A673 (cell line): ENCODE results near the gene ZNF341. TPM values are rescaled to one million over a fixed set of nuclear protein-coding genes. Genes with fewer than 3 reads are reported as not detected.

ENCODE experiments used
- BruUV-seq: library from RNA; stranded (reverse); fragments of 400-500 nt; replicated peaks from 2 replicates; lab custom pipeline; 2021; lab: Mats Ljungman, UMichigan
- CTCF ChIA-PET: fragments of 300-600 bp; sonication (Branson Sonifier 250); formaldehyde crosslinking; loops from one replicate; lab custom pipeline; 2022; ENCODE audit warnings: antibody characterized with exemption; lab: Charles Lee
- POLR2A ChIA-PET: fragments of 300-600 bp; sonication (Branson Sonifier 250); formaldehyde crosslinking; loops from one replicate; lab custom pipeline; 2022; ENCODE audit warnings: antibody characterized with exemption; ENCODE audit not compliant: low non-redundant PET; lab: Charles Lee
- DNase-seq: peaks from one replicate; pipeline ENCODE4 v3.0.0-alpha.2; 2015; ENCODE audit warnings: low spot score
- H3K27ac ChIP-seq: fragments of 200-600 bp; sonication (generic); 2 replicates; pipeline ENCODE4 v1.5.1; 2016; ENCODE audit warnings: mixed run types, low read depth, mild to moderate bottlenecking, mixed read lengths, antibody characterized with exemption, low read length; ENCODE audit not compliant: poor library complexity, severe bottlenecking
- H3K27me3 ChIP-seq: fragments of 200-600 bp; sonication (generic); replicated peaks from 2 replicates; pipeline ENCODE4 v1.6.1; 2017; ENCODE audit warnings: mixed run types, low read depth, mild to moderate bottlenecking, mixed read lengths, antibody characterized with exemption, low read length; ENCODE audit not compliant: insufficient read depth, poor library complexity
- H3K36me3 ChIP-seq: fragments of 200-600 bp; sonication (generic); 2 replicates; pipeline ENCODE4 v1.6.1; 2016; ENCODE audit warnings: mixed run types, mild to moderate bottlenecking, mixed read lengths, antibody characterized with exemption, low read length; ENCODE audit not compliant: insufficient read depth, poor library complexity, severe bottlenecking
- H3K4me1 ChIP-seq: fragments of 200-600 bp; sonication (generic); 2 replicates; pipeline ENCODE4 v1.6.1; 2017; ENCODE audit warnings: mixed run types, mild to moderate bottlenecking, mixed read lengths, antibody characterized with exemption, low read length; ENCODE audit not compliant: insufficient read depth, poor library complexity, severe bottlenecking
- H3K4me3 ChIP-seq: fragments of 200-600 bp; sonication (generic); 2 replicates; pipeline ENCODE4 v1.5.1; 2016; ENCODE audit warnings: low read depth, mixed run types, mild to moderate bottlenecking, mixed read lengths, low read length; ENCODE audit not compliant: poor library complexity, severe bottlenecking
- H3K9me3 ChIP-seq: fragments of 200-600 bp; sonication (generic); 2 replicates; pipeline ENCODE4 v1.6.1; 2016; ENCODE audit warnings: mixed run types, low read depth, mild to moderate bottlenecking, mixed read lengths, antibody characterized with exemption, low read length; ENCODE audit not compliant: poor library complexity, severe bottlenecking
- EZH2 ChIP-seq: fragments of 200-600 bp; sonication (generic); IDR thresholded peaks from 2 replicates; pipeline ENCODE4 v1.6.1; 2017; ENCODE audit warnings: borderline replicate concordance, low read depth, mild to moderate bottlenecking, mixed read lengths, antibody characterized with exemption, low read length; ENCODE audit not compliant: poor library complexity, severe bottlenecking
- intact Hi-C: fragments of 100-400 bp; cut with micrococcal nuclease; formaldehyde crosslinking; loops from one replicate; pipeline ENCODE4 v1.10.0; 2022; ENCODE audit not compliant: unreplicated experiment
- total RNA-seq: library from RNA; stranded (reverse); gene quantifications from 2 replicates; pipeline ENCODE4 v1.2.3, GENCODE V29; 2021
- TF ChIP-seq, protein P1 (sequence below): fragments of 300-800, 200-600 bp; sonication (generic); conservative IDR thresholded peaks from 2 replicates; pipeline ENCODE4 v1.5.1; 2017; ENCODE audit warnings: low read depth, mild to moderate bottlenecking, antibody characterized with exemption, low read length, moderate library complexity, mixed read lengths

The ZNF341 gene
- total RNA-seq, 1 experiment from 2014 or later: 5.0 TPM

DNA sequence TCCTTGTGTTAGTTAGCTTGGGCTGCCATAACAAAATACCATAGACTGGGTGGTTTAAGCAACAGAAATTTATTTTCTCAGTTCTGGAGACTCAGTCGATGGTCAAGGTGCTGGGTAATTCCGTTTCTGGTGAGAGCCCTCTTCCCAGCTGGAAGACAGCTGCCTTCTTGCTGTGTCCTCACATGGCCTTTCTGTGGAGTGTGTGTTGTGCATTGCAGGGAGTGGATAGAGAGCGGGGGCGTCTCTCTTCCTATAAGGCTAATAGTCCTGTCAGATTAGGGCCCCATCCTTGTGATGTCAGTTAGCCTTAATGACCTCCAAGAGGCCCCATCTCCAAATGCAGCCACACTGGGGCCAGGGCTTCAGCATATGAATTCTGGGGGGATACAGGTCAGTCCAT lies 98.6 kb downstream of the ZNF341 start:
- ChIA-PET POLR2A (no interaction called here), CTCF (no interaction called here)
- H3K4me1 ChIP-seq: peaks cover 54% of the 10 kb centered on the region
- no peak overlapping the region for H3K4me3 ChIP-seq
- intact Hi-C loops: no loop called here
- no peaks in the 10 kb centered on the region for H3K27me3 ChIP-seq
- H3K9me3 ChIP-seq: peaks cover 4% of the 10 kb centered on the region
- peak overlapping the region; percentile 21 for H3K27ac ChIP-seq
- BruUV-seq: no TSS peak
- DNase-seq: no peak
- TF ChIP-seq EZH2: no peak
- TF ChIP-seq, protein P1, sequence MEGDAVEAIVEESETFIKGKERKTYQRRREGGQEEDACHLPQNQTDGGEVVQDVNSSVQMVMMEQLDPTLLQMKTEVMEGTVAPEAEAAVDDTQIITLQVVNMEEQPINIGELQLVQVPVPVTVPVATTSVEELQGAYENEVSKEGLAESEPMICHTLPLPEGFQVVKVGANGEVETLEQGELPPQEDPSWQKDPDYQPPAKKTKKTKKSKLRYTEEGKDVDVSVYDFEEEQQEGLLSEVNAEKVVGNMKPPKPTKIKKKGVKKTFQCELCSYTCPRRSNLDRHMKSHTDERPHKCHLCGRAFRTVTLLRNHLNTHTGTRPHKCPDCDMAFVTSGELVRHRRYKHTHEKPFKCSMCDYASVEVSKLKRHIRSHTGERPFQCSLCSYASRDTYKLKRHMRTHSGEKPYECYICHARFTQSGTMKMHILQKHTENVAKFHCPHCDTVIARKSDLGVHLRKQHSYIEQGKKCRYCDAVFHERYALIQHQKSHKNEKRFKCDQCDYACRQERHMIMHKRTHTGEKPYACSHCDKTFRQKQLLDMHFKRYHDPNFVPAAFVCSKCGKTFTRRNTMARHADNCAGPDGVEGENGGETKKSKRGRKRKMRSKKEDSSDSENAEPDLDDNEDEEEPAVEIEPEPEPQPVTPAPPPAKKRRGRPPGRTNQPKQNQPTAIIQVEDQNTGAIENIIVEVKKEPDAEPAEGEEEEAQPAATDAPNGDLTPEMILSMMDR: no peak
- peaks cover 5% of the 10 kb centered on the region for H3K36me3 ChIP-seq

- ChIA-PET CTCF (interaction anchor here (0.6 kb wide), 2 partner anchors 10 to 500 kb away, joined by 3 read pairs; no protein-coding TSS in a partner anchor), POLR2A (no interaction called here)
- TF ChIP-seq, protein P1: no peak
- TF ChIP-seq EZH2: no peak
- peak overlapping the region; percentile 44 for H3K27ac ChIP-seq
- no peak overlapping the region for H3K4me3 ChIP-seq
- H3K4me1 ChIP-seq: peaks cover 66% of the 10 kb centered on the region
- H3K9me3 ChIP-seq: peaks cover 4% of the 10 kb centered on the region
- intact Hi-C loops: no loop called here
- H3K27me3 ChIP-seq: no peaks in the 10 kb centered on the region
- H3K36me3 ChIP-seq: peaks cover 8% of the 10 kb centered on the region
- peak; percentile 28 for DNase-seq
- no TSS peak for BruUV-seq
These were observed 100.5 kb downstream of the ZNF341 start for GRCh38 chr20:33832103-33832804.

DNA sequence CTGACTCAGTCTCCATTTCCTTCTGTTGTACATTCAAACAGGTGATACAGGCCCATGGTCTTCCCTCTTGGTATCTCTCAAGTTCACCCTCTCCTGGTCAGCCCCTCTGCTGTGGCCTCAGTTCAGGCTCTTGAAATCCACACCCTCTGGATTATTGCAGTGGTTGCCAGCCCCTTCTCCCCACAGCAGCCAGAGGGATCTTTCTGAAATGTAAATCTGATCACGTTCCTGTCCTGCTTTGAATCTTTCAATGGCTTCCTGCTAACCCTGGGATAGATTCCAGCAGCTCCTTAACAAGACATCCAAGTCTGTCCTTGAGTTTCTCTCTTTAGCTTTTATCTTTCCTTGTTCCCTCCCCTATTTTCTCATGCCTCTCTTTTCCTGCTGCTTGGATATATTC lies 101.5 kb downstream of the ZNF341 start:
- Histone ChIP-seq H3K4me1 (peaks cover 65% of the 10 kb centered on the region), H3K4me3 (no peak overlapping the region), H3K27me3 (no peaks in the 10 kb centered on the region), H3K27ac (peak overlapping the region; percentile 17), H3K36me3 (peaks cover 8% of the 10 kb centered on the region), H3K9me3 (peaks cover 4% of the 10 kb centered on the region)
- no TSS peak for BruUV-seq
- TF ChIP-seq, protein P1: no peak
- TF ChIP-seq EZH2: no peak
- ChIA-PET POLR2A (no interaction called here), CTCF (interaction anchor here (0.6 kb wide), 1 partner anchor 501 kb away, joined by 3 read pairs; no protein-coding TSS in a partner anchor)
- no peak for DNase-seq
- intact Hi-C loops: no loop called here
